Activated CD4-positive, alpha-beta T cell treated with anti-CD3 and anti-CD28 coated beads for 36 hours (primary cell): ENCODE data around the gene FHOD3. TPM values are rescaled to one million over a fixed set of nuclear protein-coding genes. Genes with fewer than 3 reads are reported as not detected.
A peak's percentile ranks its signal among the peaks of the same experiment; 100 is the strongest.

Experiments
- ATAC-seq: fragments of 200-7000 bp; cut with Tn5 transposase; one replicate; pipeline ENCODE4 v1.10.0; 2021; ENCODE audit warnings: mild to moderate bottlenecking, moderate library complexity
- CTCF ChIA-PET: fragments of 350-600 bp; sonication (Branson Sonifier 250); formaldehyde crosslinking; loops from one replicate; lab custom pipeline; 2021; ENCODE audit warnings: antibody characterized with exemption; lab: Charles Lee
- POLR2A ChIA-PET: fragments of 350-600 bp; sonication (Branson Sonifier 250); formaldehyde crosslinking; loops from one replicate; lab custom pipeline; 2021; ENCODE audit warnings: antibody characterized with exemption, inconsistent platforms; lab: Charles Lee
- DNase-seq: peaks from one replicate; pipeline ENCODE4 v3.0.0-alpha.2; 2020
- H3K27ac Mint-ChIP-seq: one replicate; pipeline ENCODE4 v1.8.0; 2021; ENCODE audit warnings: mixed read lengths
- H3K27me3 Mint-ChIP-seq: one replicate; pipeline ENCODE4 v1.8.0; 2021; ENCODE audit warnings: mixed read lengths
- H3K36me3 Mint-ChIP-seq: one replicate; pipeline ENCODE4 v1.8.0; 2021; ENCODE audit warnings: low read depth, mixed read lengths
- H3K4me1 Mint-ChIP-seq: one replicate; pipeline ENCODE4 v1.8.0; 2021; ENCODE audit warnings: mixed read lengths
- H3K4me3 Mint-ChIP-seq: one replicate; pipeline ENCODE4 v1.8.0; 2021; ENCODE audit warnings: mild to moderate bottlenecking, moderate library complexity, mixed read lengths
- H3K9me3 Mint-ChIP-seq: one replicate; pipeline ENCODE4 v1.8.0; 2021; ENCODE audit warnings: low read depth, mixed read lengths
- intact Hi-C, 2 experiments: fragments of 100-400 bp; cut with DNase I in 1 of 2; cut with micrococcal nuclease in 1 of 2; formaldehyde crosslinking; loops; one replicate each; pipeline versions ENCODE4 v1.14.2 to v1.15.1; 2022 to 2024; cut with DNase I, micrococcal nuclease
- total RNA-seq, 2 experiments: library from RNA; stranded (reverse); gene quantifications; one replicate each; pipeline ENCODE4 v1.2.3, GENCODE V29; 2021

The FHOD3 gene
- total RNA-seq, 2 experiments from 2014 or later = not detected

DNA sequence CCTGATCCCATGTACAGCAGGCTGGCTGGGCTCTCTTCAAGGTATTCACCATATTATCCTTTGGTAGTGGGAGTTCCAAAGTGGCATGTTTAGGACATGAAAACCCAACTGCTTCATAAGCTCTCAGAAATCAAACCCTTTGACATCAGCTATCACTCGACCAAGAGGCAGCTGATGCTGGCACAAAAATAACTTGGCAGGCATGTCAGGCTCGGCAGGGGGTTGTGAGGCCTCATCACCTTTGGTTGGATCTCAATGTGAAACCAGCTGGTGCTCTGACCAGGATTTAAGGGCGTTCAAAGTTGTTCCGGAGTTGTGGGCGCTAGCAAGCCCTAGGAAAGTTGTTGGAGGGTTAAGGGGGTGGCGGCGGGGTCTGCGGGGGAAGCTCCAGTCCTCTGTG is 171.9 kb downstream of the FHOD3 start:
- H3K9me3 Mint-ChIP-seq = no peaks in the 10 kb centered on the region
- ATAC-seq (no peak), DNase-seq (no peak)
- no peak overlapping the region for H3K4me3 Mint-ChIP-seq
- H3K36me3 Mint-ChIP-seq = no peaks in the 10 kb centered on the region
- CTCF ChIA-PET = no interaction called here
- intact Hi-C loops = no loop called here
- H3K4me1 Mint-ChIP-seq = peaks cover 3% of the 10 kb centered on the region
- H3K27me3 Mint-ChIP-seq = peaks cover 4% of the 10 kb centered on the region
- H3K27ac Mint-ChIP-seq = no peak overlapping the region
- POLR2A ChIA-PET = no interaction called here

- intact Hi-C loops = loop anchor here in 1 of 2 experiments (10.0 kb wide), 1 partner anchor 54 kb away; no protein-coding TSS in a partner anchor
- Mint-ChIP-seq H3K4me1 (peaks cover 3% of the 10 kb centered on the region), H3K4me3 (no peak overlapping the region), H3K27me3 (peaks cover 4% of the 10 kb centered on the region), H3K36me3 (no peaks in the 10 kb centered on the region), H3K9me3 (no peaks in the 10 kb centered on the region), H3K27ac (no peak overlapping the region)
- CTCF ChIA-PET = no interaction called here
- ATAC-seq (no peak), DNase-seq (no peak)
- POLR2A ChIA-PET = no interaction called here
Observed at GRCh38 chr18:36470896-36471295, 173.4 kb downstream of the FHOD3 start.

GRCh38 chr18:36471393-36471792 is 173.9 kb downstream of the FHOD3 start:
- no peaks in the 10 kb centered on the region for H3K9me3 Mint-ChIP-seq
- ChIA-PET CTCF (interaction anchor here (0.5 kb wide), 1 partner anchor 242 kb away, joined by 3 read pairs; no protein-coding TSS in a partner anchor), POLR2A (no interaction called here)
- ATAC-seq = no peak
- H3K4me3 Mint-ChIP-seq = no peak overlapping the region
- H3K4me1 Mint-ChIP-seq = peaks cover 3% of the 10 kb centered on the region
- no peaks in the 10 kb centered on the region for H3K36me3 Mint-ChIP-seq
- peaks cover 4% of the 10 kb centered on the region for H3K27me3 Mint-ChIP-seq
- intact Hi-C loops = loop anchor here in 1 of 2 experiments (10.0 kb wide), 1 partner anchor 53 kb away; no protein-coding TSS in a partner anchor
- no peak for DNase-seq
- H3K27ac Mint-ChIP-seq = no peak overlapping the region

- ATAC-seq = no peak
- Mint-ChIP-seq H3K27ac (no peak overlapping the region), H3K9me3 (no peaks in the 10 kb centered on the region), H3K4me3 (no peak overlapping the region), H3K4me1 (peaks cover 3% of the 10 kb centered on the region), H3K36me3 (no peaks in the 10 kb centered on the region), H3K27me3 (peaks cover 12% of the 10 kb centered on the region)
- no peak for DNase-seq
- ChIA-PET CTCF (no interaction called here), POLR2A (no interaction called here)
- intact Hi-C loops = loop anchor here in 1 of 2 experiments (5.0 to 10.0 kb wide), 2 partner anchors 48 to 96 kb away; no protein-coding TSS in a partner anchor
Observed at GRCh38 chr18:36476433-36476832, 178.9 kb downstream of the FHOD3 start.

DNA sequence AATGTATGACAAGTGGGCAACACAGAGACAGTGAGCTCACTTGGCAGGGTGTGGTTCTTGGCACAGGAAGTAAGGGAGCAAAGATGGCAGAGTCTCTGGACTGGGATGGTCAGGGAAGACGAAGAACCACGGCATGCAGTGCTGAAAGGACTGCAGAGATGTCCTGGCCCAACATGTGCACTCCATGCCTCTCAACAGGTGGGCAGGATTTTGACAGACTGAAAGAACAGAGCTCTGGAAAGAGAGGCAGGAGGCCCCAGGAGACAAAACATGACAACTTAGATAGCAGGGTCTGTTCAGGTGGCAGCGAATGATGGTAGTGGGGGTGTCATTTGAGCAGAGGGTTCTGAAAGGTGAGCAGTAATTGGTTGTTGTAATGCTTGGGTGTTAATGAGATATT is 180.3 kb downstream of the FHOD3 start:
- DNase-seq (no peak), ATAC-seq (no peak)
- POLR2A ChIA-PET = no interaction called here
- H3K27ac Mint-ChIP-seq = no peak overlapping the region
- H3K4me1 Mint-ChIP-seq = peaks cover 3% of the 10 kb centered on the region
- no peak overlapping the region for H3K4me3 Mint-ChIP-seq
- CTCF ChIA-PET = interaction anchor here (0.6 kb wide), 1 partner anchor 9 kb away, joined by 3 read pairs; no protein-coding TSS in a partner anchor
- intact Hi-C loops = loop anchor here in 1 of 2 experiments (5.0 to 10.0 kb wide), 2 partner anchors 47 to 95 kb away; no protein-coding TSS in a partner anchor
- peaks cover 15% of the 10 kb centered on the region for H3K27me3 Mint-ChIP-seq
- H3K36me3 Mint-ChIP-seq = no peaks in the 10 kb centered on the region
- no peaks in the 10 kb centered on the region for H3K9me3 Mint-ChIP-seq

DNA sequence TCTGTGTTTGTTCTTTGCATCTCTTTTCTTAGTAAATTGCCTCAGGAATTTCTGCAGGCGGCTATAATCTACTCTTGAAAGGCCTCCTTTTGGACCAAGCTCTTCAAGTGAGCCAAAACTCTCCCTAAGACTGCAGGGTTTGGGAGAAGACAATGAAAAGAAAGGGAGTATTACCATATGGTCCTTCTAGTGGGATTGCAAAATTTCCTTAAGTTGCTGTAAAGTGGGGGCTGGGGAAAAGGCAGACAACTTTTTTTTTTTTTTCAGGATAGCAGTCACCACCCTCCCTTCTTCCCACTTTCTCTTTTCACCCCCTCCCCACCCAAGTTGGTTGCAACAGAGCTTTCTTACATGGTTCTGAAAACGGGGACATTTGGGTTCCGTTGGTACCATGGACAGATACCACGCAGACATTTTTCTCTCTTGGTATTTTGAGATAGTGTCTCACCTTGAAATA is 183.7 kb downstream of the FHOD3 start:
- Mint-ChIP-seq H3K27me3 (peaks cover 16% of the 10 kb centered on the region), H3K9me3 (no peaks in the 10 kb centered on the region), H3K4me3 (no peak overlapping the region), H3K4me1 (peaks cover 7% of the 10 kb centered on the region), H3K27ac (no peak overlapping the region), H3K36me3 (no peaks in the 10 kb centered on the region)
- DNase-seq = no peak
- ATAC-seq = no peak
- intact Hi-C loops = no loop called here
- ChIA-PET CTCF (no interaction called here), POLR2A (no interaction called here)

DNA sequence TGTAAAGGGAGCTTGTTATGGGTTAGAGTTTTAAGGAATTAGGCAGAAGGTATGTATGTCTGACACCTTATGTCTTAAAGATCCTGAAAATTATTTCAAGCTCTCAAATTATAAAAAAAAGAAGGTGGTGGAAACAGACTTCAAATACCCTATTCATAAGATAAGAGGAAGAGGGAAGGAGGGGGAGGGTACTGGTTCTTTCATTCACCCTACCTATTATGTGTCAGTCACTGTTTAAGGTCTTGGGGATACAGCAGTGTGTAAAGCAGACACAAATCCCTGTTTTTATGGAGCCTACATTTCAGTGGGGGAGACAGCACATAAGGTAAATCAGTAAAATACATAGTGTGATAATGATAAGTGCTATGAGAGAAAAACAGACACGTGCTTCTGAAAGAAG is 184.4 kb downstream of the FHOD3 start:
- H3K4me1 Mint-ChIP-seq = peaks cover 7% of the 10 kb centered on the region
- H3K9me3 Mint-ChIP-seq = no peaks in the 10 kb centered on the region
- POLR2A ChIA-PET = no interaction called here
- H3K27ac Mint-ChIP-seq = no peak overlapping the region
- H3K4me3 Mint-ChIP-seq = no peak overlapping the region
- CTCF ChIA-PET = no interaction called here
- no peaks in the 10 kb centered on the region for H3K36me3 Mint-ChIP-seq
- H3K27me3 Mint-ChIP-seq = peaks cover 13% of the 10 kb centered on the region
- DNase-seq (no peak), ATAC-seq (no peak)
- intact Hi-C loops = no loop called here

GRCh38 chr18:36484591-36484990 is 187.1 kb downstream of the FHOD3 start:
- intact Hi-C loops = no loop called here
- POLR2A ChIA-PET = no interaction called here
- DNase-seq = no peak
- Mint-ChIP-seq H3K4me3 (no peak overlapping the region), H3K36me3 (no peaks in the 10 kb centered on the region), H3K9me3 (no peaks in the 10 kb centered on the region), H3K4me1 (peaks cover 7% of the 10 kb centered on the region), H3K27me3 (peaks cover 11% of the 10 kb centered on the region), H3K27ac (no peak overlapping the region)
- ATAC-seq = no peak
- CTCF ChIA-PET = no interaction called here

DNA sequence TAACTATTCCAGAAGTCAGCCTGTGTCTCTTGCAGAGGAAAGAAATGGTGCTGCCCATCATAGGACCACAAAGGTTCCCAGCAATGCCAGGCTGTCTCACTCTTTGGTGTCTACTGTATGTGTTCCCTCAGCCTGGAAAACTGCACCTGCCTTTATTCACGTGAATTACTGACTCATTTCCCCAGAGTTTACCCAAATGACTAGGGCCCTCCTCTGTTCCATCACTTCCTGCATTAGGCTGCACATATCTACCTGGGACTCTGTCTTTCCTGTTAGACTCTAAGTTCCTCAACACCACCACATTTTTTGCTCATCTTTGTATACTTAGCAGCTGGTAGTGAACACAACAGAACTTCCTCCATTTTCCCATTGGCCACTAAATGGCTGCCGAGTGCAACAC is 188.3 kb downstream of the FHOD3 start:
- ATAC-seq (peak; percentile 79), DNase-seq (peak; percentile 7)
- Mint-ChIP-seq H3K4me3 (no peak overlapping the region), H3K27me3 (peaks cover 12% of the 10 kb centered on the region), H3K27ac (peak overlapping the region; percentile 38), H3K9me3 (no peaks in the 10 kb centered on the region), H3K36me3 (no peaks in the 10 kb centered on the region), H3K4me1 (peaks cover 7% of the 10 kb centered on the region)
- ChIA-PET CTCF (no interaction called here), POLR2A (no interaction called here)
- intact Hi-C loops = no loop called here

DNA sequence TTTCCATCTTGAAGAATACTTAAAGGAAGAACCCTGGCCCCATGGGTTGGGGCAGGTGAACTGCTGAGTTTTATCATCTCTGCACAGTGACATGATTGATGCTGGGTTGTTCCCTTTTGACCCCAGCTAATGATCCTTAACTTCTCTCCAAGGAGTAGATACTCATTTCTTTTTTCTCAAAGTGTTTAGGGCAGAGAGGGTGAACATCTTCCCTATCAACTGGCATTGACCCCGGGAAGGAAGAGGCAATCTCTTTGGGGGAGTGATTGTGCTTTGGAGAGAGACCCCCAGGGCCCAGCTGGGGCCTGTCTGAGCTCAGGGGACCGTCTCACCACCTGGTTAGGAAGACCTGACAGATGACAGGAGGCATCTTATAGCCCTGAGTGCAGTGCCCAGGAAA is 190.6 kb downstream of the FHOD3 start:
- ChIA-PET CTCF (no interaction called here), POLR2A (no interaction called here)
- Mint-ChIP-seq H3K36me3 (no peaks in the 10 kb centered on the region), H3K27me3 (peaks cover 16% of the 10 kb centered on the region), H3K4me3 (no peak overlapping the region), H3K27ac (no peak overlapping the region), H3K4me1 (peaks cover 7% of the 10 kb centered on the region), H3K9me3 (no peaks in the 10 kb centered on the region)
- intact Hi-C loops = no loop called here
- DNase-seq = no peak
- ATAC-seq = no peak

DNA sequence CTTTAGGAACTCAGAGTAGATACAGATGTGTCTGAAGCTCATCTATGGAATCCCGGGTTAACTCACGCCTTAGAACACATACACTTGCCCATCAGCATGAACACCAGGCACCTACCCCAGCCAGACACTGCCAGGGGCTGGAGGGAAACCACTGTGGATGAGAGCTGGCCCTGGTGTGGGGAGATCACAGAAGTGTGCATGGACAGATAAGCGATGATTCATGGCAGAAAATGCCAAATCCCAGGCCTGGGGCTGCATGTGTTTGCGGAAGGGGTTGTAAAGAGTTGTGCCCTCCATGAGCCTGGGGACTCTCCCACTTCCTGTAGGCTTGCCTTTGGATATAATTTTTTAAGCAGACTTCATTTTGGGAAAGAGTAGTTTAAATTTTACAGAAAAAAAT is 193.4 kb downstream of the FHOD3 start:
- intact Hi-C loops = no loop called here
- POLR2A ChIA-PET = no interaction called here
- Mint-ChIP-seq H3K4me1 (peaks cover 5% of the 10 kb centered on the region), H3K36me3 (no peaks in the 10 kb centered on the region), H3K27me3 (peaks cover 16% of the 10 kb centered on the region), H3K27ac (no peak overlapping the region), H3K4me3 (no peak overlapping the region), H3K9me3 (no peaks in the 10 kb centered on the region)
- ATAC-seq = no peak
- CTCF ChIA-PET = no interaction called here
- DNase-seq = no peak

DNA sequence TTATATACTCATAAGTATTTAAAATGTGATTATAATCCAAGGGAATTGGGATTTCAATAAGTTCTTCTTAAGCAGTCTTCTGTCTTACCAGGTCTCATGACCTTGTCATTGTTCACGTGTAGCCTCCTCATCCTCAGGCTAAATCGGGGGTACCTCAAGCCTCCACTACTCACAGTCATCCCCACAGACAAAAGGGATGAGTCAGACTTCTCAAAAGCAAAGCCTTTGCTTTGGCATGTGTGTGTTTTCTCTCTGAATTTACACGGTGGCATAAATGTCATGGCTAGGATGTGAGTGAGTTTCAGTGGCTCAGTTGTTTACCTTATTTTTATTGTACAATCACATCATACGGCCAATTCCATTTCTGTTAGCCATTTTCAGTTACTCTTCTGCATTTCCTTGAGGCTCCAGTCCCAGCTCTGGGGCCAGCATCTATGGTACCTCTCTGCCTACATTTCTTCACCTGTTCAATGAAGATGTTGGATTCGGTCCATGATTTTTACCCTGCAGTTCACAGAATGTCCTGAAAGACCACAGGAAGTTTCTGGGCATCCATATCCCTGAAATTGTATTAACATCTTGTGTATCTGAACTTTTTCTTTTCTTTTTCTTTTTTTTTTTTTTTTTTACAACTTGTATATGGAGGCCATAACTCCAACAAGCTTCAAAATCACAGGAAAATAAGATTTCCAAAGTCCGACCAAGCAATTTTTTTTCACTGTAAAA is 195.3 kb downstream of the FHOD3 start:
- H3K4me3 Mint-ChIP-seq = no peak overlapping the region
- H3K36me3 Mint-ChIP-seq = no peaks in the 10 kb centered on the region
- ChIA-PET CTCF (no interaction called here), POLR2A (no interaction called here)
- H3K27ac Mint-ChIP-seq = no peak overlapping the region
- H3K4me1 Mint-ChIP-seq = peaks cover 7% of the 10 kb centered on the region
- intact Hi-C loops = no loop called here
- DNase-seq = no peak
- no peaks in the 10 kb centered on the region for H3K9me3 Mint-ChIP-seq
- no peak for ATAC-seq
- H3K27me3 Mint-ChIP-seq = peaks cover 11% of the 10 kb centered on the region
